ENCODE results near the gene DUS2. TPM values are rescaled to one million over a fixed set of nuclear protein-coding genes. Genes with fewer than 3 reads are reported as not detected.

Gene DUS2
- polyA plus RNA-seq, 4 donors: 7.6 to 12.6 (median 10.0) TPM

DNA sequence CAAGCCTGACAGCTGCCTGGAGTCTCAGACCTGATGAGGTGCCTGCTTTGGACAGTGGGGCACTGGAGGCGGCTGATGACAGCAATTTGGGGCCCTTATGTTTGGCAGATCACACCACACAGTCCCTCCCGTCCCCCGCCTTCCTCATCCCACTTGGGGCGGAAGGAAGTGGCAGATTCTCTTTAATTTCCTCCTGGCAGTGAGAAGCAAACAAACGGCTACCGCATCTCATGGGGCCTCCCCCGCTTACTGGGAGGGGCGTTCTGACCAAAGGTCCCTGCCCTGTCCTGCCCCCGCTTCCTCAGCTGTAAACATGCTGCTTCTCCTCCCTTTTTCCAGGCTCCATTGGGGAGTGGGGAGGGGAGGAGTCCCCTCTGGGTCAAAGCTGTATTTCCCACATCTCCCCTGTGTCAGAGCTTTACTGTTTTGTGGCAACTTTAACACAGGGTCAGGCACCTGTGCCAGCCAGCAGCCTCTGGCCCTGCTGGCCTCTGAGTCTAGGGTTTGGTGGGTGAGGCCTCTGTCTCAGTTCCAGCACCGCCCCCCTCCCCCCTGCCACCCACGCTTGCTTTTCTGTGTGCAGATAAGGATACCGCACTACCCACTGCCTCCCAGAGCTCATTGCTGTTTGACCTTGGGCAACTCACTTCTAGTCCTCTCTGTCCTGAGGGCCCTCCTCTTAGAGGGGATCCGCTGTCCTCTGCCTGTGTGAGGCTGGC, 56.7 kb downstream of the DUS2 start:
- Histone ChIP-seq H3K4me1 (ENCODE audit: control insufficient read depth in 3 of 3, insufficient read depth in 2 of 3, low read depth in 1 of 3, low read length in 2 of 3) (peaks cover 24 to 68% (median 34%) of the 10 kb centered on the region in 3 donors), H3K27me3 (ENCODE audit: control insufficient read depth in 3 of 3, insufficient read depth in 3 of 3, low read length in 3 of 3) (no peaks in the 10 kb centered on the region), H3K27ac (ENCODE audit: low read depth in 1 of 3, low read length in 2 of 3) (peak overlapping the region; percentile 88 to 95 (median 90)), H3K36me3 (ENCODE audit: control insufficient read depth in 3 of 3, insufficient read depth in 2 of 3, low read depth in 1 of 3, low read length in 3 of 3) (peaks cover 0 to 46% (median 3%) of the 10 kb centered on the region in 3 donors), H3K4me3 (ENCODE audit: low read depth in 1 of 3, low read length in 3 of 3) (no peak overlapping the region), H3K9me3 (ENCODE audit: control insufficient read depth in 2 of 2, insufficient read depth in 1 of 2, low read depth in 1 of 2, low read length in 1 of 2) (no peaks in the 10 kb centered on the region)
- no peak for FAIRE-seq
- peak; percentile 91 to 94 for DNase-seq
- 6 to 15% (median 14%) methylated on average over 12 to 13 of the region's 13 CpGs for WGBS, 3 donors

DNA sequence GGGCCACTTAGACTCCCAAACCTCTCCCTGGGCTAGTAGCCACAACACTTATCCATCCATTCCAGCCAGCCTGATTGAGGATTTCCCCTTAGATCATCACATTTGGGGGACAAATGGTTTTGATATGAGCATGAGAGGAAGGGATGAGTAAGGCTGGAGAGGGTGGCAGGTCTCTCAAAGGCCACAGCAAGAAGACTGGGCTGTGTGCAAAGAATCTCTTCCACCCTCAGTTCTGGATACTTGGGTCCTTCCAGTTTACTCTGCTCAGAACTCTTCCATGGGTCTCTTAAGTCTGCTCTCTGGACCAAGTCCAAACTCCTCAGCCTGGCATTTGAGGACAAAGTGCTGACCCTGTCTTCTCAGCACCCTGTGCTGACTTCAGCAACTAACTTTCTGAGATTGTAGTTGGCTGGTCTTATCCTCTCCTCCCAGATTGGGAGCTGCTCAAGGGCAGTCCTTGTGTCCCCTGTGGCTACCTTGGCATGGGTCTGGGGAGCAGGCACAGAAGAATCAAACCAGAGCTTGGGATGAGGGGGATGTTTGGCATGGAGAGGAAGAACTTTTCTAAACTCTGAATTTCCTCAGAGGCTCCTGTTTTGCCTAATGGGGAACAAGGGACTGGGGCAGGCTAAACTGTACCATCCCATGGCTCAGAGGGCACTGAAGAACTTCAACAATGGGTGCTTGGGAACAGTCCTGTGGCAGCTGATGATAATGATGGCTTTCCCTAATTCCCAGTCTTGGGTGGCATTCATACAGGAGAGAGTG, 59.0 kb downstream of the DUS2 start:
- Histone ChIP-seq H3K27me3 (ENCODE audit: control insufficient read depth in 3 of 3, insufficient read depth in 3 of 3, low read length in 3 of 3) (no peaks in the 10 kb centered on the region), H3K4me1 (ENCODE audit: control insufficient read depth in 3 of 3, insufficient read depth in 2 of 3, low read depth in 1 of 3, low read length in 2 of 3) (peaks cover 24 to 68% (median 34%) of the 10 kb centered on the region in 3 donors), H3K27ac (ENCODE audit: low read depth in 1 of 3, low read length in 2 of 3) (peak overlapping the region; percentile 31 to 88 (median 79))

DNA sequence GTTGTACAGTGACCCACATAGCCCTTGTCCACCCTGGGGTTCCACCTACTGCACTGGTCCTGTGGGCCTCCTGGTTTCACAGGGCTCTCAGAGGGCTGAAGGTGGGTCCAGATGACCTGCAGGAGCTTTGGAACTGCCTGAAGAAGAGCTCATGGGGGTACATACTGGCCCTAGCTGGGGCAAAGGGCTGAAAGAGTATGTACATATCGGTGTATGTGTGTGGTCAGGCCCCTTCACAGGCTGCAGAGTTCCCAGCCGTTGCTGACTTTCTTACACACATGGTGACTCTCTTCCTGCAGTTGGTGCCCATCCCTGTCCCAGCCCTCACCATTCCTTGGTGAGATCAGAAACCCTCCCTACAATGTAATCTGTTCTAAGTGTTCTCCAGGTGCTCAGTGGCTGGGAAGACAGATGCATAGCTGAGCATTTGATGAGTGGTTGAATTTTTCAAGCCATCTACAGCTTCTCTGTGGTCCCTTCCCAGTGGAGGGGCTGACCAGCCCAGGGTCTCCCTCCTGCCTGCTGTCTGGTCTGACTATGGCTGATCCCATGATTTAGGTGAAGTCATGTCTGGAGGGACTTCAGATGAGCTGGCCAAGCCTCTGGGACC, 59.6 kb downstream of the DUS2 start:
- WGBS, 3 donors: 85 to 95% (median 86%) methylated on average over 2 of the region's 2 CpGs
- H3K4me3 ChIP-seq (ENCODE audit: low read depth in 1 of 3, low read length in 3 of 3): no peak overlapping the region
- no peaks in the 10 kb centered on the region for H3K27me3 ChIP-seq (ENCODE audit: control insufficient read depth in 3 of 3, insufficient read depth in 3 of 3, low read length in 3 of 3)
- no peaks in the 10 kb centered on the region for H3K9me3 ChIP-seq (ENCODE audit: control insufficient read depth in 2 of 2, insufficient read depth in 1 of 2, low read depth in 1 of 2, low read length in 1 of 2)
- no peak for DNase-seq
- peaks cover 24 to 65% (median 34%) of the 10 kb centered on the region in 3 donors for H3K4me1 ChIP-seq (ENCODE audit: control insufficient read depth in 3 of 3, insufficient read depth in 2 of 3, low read depth in 1 of 3, low read length in 2 of 3)
- H3K27ac ChIP-seq (ENCODE audit: low read depth in 1 of 3, low read length in 2 of 3): peak overlapping the region; percentile 31 to 95 (median 88)
- H3K36me3 ChIP-seq (ENCODE audit: control insufficient read depth in 3 of 3, insufficient read depth in 2 of 3, low read depth in 1 of 3, low read length in 3 of 3): peaks cover 0 to 18% (median 0%) of the 10 kb centered on the region in 3 donors
- no peak for FAIRE-seq

More for the DNA sequence above, 59.0 kb downstream of the DUS2 start:
- Histone ChIP-seq H3K36me3 (ENCODE audit: control insufficient read depth in 3 of 3, insufficient read depth in 2 of 3, low read depth in 1 of 3, low read length in 3 of 3) (peaks cover 0 to 24% (median 0%) of the 10 kb centered on the region in 3 donors), H3K9me3 (ENCODE audit: control insufficient read depth in 2 of 2, insufficient read depth in 1 of 2, low read depth in 1 of 2, low read length in 1 of 2) (no peaks in the 10 kb centered on the region), H3K4me3 (ENCODE audit: low read depth in 1 of 3, low read length in 3 of 3) (no peak overlapping the region)
- DNase-seq: peak; percentile 87 to 93
- no peak for FAIRE-seq

DNA sequence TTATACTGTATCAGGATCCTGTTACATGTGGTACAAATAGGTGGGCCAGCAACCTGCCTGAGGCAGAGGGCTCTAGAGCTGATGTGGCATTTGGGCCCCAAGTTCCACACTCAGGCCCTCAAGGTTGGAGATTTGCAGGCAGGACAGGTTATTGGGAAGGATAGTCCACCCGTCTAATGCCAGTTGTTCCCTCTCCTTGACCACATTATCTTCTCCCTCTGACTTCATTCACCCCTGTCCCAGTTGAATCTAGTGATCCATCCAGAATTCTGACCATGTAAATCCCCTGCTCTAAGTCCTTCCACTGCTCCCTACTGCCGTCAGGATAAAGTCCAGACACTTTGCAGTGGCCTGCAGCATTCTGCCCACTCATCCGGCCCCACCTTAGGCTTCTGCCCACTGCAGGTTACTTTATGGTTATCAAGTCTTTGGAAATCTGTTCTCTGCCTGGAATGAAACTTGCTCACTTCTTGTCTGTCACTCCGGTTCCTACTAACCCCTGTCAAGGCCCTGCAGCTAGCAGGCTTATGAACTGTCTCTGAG, 60.2 kb downstream of the DUS2 start:
- peaks cover 0 to 13% (median 0%) of the 10 kb centered on the region in 3 donors for H3K36me3 ChIP-seq (ENCODE audit: control insufficient read depth in 3 of 3, insufficient read depth in 2 of 3, low read depth in 1 of 3, low read length in 3 of 3)
- H3K27me3 ChIP-seq (ENCODE audit: control insufficient read depth in 3 of 3, insufficient read depth in 3 of 3, low read length in 3 of 3): no peaks in the 10 kb centered on the region
- FAIRE-seq: no peak
- no peak overlapping the region for H3K4me3 ChIP-seq (ENCODE audit: low read depth in 1 of 3, low read length in 3 of 3)
- DNase-seq: peak in 1 of 2 donors; percentile 47
- peaks cover 24 to 60% (median 33%) of the 10 kb centered on the region in 3 donors for H3K4me1 ChIP-seq (ENCODE audit: control insufficient read depth in 3 of 3, insufficient read depth in 2 of 3, low read depth in 1 of 3, low read length in 2 of 3)
- H3K9me3 ChIP-seq (ENCODE audit: control insufficient read depth in 2 of 2, insufficient read depth in 1 of 2, low read depth in 1 of 2, low read length in 1 of 2): no peaks in the 10 kb centered on the region
- 88 to 90% (median 88%) methylated on average over 4 of the region's 4 CpGs for WGBS, 3 donors
- H3K27ac ChIP-seq (ENCODE audit: low read depth in 1 of 3, low read length in 2 of 3): peak overlapping the region; percentile 88 to 98 (median 95)

DNA sequence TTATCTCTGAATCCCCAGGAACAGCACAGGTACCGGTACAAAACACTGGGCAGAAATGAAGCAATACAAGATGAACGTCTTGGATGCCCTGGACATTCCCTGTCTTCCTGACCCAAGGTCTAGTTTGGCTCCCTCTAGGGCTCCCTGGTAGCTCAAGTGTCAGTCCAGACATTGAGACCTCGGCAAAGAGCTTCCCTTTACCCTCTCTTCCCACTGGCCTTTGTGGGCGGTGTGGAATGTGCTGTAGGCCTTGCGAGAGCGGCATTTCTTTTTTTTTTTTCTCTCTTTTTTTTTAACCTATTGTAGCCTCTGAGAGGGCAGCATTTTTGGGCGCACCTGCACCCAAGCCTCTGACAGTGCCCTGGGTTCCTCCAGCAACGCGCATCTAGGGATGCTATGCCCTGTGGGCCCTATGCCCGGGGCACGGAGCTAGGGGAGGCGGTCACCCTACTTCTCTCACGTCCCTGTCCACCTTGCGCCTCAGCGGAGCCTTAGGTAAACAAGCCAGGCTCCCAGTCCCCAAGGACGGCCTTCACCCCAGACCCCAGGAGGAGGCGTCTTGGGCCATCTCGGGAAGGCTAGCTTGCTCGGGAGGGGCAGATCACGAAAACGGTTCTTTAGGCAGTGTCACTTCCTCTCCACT, 60.9 kb downstream of the DUS2 start:
- FAIRE-seq: no peak
- 42 to 61% (median 52%) methylated on average over 21 of the region's 21 CpGs for WGBS, 3 donors
- H3K27ac ChIP-seq (ENCODE audit: low read depth in 1 of 3, low read length in 2 of 3): peak overlapping the region; percentile 88 to 98 (median 95)
- H3K4me3 ChIP-seq (ENCODE audit: low read depth in 1 of 3, low read length in 3 of 3): peak overlapping the region in 1 of 3 donors; percentile 51
- peak in 1 of 2 donors; percentile 24 for DNase-seq
- H3K4me1 ChIP-seq (ENCODE audit: control insufficient read depth in 3 of 3, insufficient read depth in 2 of 3, low read depth in 1 of 3, low read length in 2 of 3): peaks cover 24 to 53% (median 32%) of the 10 kb centered on the region in 3 donors
- no peaks in the 10 kb centered on the region for H3K27me3 ChIP-seq (ENCODE audit: control insufficient read depth in 3 of 3, insufficient read depth in 3 of 3, low read length in 3 of 3)
- peaks cover 0 to 11% (median 0%) of the 10 kb centered on the region in 3 donors for H3K36me3 ChIP-seq (ENCODE audit: control insufficient read depth in 3 of 3, insufficient read depth in 2 of 3, low read depth in 1 of 3, low read length in 3 of 3)
- H3K9me3 ChIP-seq (ENCODE audit: control insufficient read depth in 2 of 2, insufficient read depth in 1 of 2, low read depth in 1 of 2, low read length in 1 of 2): no peaks in the 10 kb centered on the region

DNA sequence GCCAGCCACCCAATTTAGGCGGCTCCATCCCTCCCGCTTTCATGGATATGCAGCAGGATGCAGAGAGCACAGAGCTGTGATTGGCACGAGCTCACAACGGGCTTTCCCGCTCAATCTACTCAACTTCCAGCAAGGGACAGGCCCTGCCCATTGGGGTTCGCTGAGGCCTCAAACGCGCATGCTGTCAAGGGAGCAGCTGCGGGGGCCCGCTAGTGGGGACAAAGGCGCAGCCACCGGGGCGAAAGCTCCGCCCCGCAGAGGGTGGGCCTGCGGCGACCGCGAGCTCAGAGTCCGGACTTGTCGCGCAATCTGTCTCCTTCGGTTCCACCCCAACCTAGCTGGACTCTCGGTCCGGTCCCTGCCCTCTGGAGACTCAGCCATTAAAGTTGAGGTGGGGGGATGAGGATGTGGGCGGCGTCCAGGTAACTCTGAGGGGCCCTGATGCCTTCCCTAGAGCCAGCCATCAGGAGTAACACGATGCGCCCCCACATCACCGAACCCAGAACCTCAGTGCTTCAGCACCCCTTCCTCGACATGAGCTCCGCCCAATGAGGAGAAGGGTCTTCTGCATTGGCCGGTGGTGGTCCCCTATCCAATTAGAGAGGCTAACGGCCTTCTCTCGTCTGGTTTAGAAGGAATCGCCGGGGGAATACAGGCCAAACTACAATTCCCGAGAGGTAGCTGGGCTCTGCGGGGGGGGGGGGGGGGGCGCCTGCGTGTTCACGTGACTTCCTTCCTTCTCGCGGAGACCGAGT, 61.6 kb downstream of the DUS2 start:
- no peak for FAIRE-seq
- 0 to 2% (median 0%) methylated on average over 37 to 45 of the region's 45 CpGs for WGBS, 3 donors
- peak overlapping the region; percentile 88 to 98 (median 95) for H3K27ac ChIP-seq (ENCODE audit: low read depth in 1 of 3, low read length in 2 of 3)

DNA sequence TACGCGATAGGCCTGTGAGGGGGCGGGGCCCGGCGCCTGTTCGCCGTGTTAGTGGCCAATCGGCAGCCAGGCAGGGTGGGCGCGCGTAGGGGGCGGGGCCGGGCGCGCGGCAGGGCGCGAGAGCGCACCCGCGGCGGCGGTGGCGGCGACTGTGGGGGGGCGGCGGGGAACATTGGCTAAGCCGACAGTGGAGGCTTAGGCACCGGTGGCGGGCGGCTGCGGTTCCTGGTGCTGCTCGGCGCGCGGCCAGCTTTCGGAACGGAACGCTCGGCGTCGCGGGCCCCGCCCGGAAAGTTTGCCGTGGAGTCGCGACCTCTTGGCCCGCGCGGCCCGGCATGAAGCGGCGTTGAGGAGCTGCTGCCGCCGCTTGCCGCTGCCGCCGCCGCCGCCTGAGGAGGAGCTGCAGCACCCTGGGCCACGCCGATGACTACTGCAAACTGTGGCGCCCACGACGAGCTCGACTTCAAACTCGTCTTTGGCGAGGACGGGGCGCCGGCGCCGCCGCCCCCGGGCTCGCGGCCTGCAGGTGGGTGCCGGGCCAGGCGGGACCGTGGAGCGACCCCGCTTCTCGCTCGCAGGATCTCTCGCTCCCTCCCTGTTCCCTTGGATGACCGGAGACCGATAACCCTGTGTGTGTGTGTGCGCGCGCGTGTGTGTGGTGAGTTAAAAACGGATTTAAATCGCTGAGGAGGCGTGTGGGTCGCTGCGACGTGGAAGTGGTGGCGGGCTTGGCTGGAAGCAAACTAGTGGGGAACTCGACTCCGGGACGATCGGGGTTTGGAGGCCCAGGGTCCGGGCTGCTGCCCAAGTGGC, 62.4 kb downstream of the DUS2 start, which contains the start of gene NFATC3:
Gene NFATC3 (plus strand): TSS at position 112 of the 813 bp plus-strand sequence. CDS start 312 bp downstream, at position 424.
- Histone ChIP-seq H3K27ac (ENCODE audit: low read depth in 1 of 3, low read length in 2 of 3) (peak within 1 kb of the TSS; percentile 90 to 99 (median 98)), H3K4me1 (ENCODE audit: control insufficient read depth in 3 of 3, insufficient read depth in 2 of 3, low read depth in 1 of 3, low read length in 2 of 3) (peaks cover 19 to 38% (median 21%) of the 10 kb centered on the region in 3 donors), H3K36me3 (ENCODE audit: control insufficient read depth in 3 of 3, insufficient read depth in 2 of 3, low read depth in 1 of 3, low read length in 3 of 3) (peaks cover 0 to 4% (median 0%) of the 10 kb centered on the region in 3 donors), H3K4me3 (ENCODE audit: low read depth in 1 of 3, low read length in 3 of 3) (peak within 1 kb of the TSS; percentile 80 to 99 (median 82)), H3K27me3 (ENCODE audit: control insufficient read depth in 3 of 3, insufficient read depth in 3 of 3, low read length in 3 of 3) (no peaks in the 10 kb centered on the region), H3K9me3 (ENCODE audit: control insufficient read depth in 2 of 2, insufficient read depth in 1 of 2, low read depth in 1 of 2, low read length in 1 of 2) (no peaks in the 10 kb centered on the region)
- DNase-seq (peak; percentile 96 to 99), FAIRE-seq (no peak)
- 1% methylated on average over 69 to 104 of the region's 104 CpGs for WGBS, 3 donors

More for the DNA sequence above, 61.6 kb downstream of the DUS2 start:
- no peaks in the 10 kb centered on the region for H3K9me3 ChIP-seq (ENCODE audit: control insufficient read depth in 2 of 2, insufficient read depth in 1 of 2, low read depth in 1 of 2, low read length in 1 of 2)
- no peaks in the 10 kb centered on the region for H3K27me3 ChIP-seq (ENCODE audit: control insufficient read depth in 3 of 3, insufficient read depth in 3 of 3, low read length in 3 of 3)
- peak overlapping the region; percentile 48 to 51 (median 49) for H3K4me3 ChIP-seq (ENCODE audit: low read depth in 1 of 3, low read length in 3 of 3)
- H3K4me1 ChIP-seq (ENCODE audit: control insufficient read depth in 3 of 3, insufficient read depth in 2 of 3, low read depth in 1 of 3, low read length in 2 of 3): peaks cover 19 to 46% (median 27%) of the 10 kb centered on the region in 3 donors
- peak; percentile 94 to 98 for DNase-seq
- peaks cover 0 to 8% (median 0%) of the 10 kb centered on the region in 3 donors for H3K36me3 ChIP-seq (ENCODE audit: control insufficient read depth in 3 of 3, insufficient read depth in 2 of 3, low read depth in 1 of 3, low read length in 3 of 3)
